SK-N-SH (cell line): Measurements from ENCODE around the gene OPRM1.

Source experiments
- CHD2 ChIP-seq: fragments of 150-350 bp; IDR thresholded peaks from 2 replicates; pipeline ENCODE4 v1.6.1; 2018; ENCODE audit warnings: low read length; ENCODE audit not compliant: partially characterized antibody
- CTCF ChIP-seq: fragments of 200-600 bp; sonication (generic); IDR thresholded peaks from 2 replicates; pipeline ENCODE4 v1.6.1; 2017; ENCODE audit warnings: antibody characterized with exemption, mild to moderate bottlenecking, moderate library complexity
- EP300 ChIP-seq, 2 experiments: IDR thresholded peaks; 2 replicates each; pipeline versions ENCODE4 v1.4.0 to v1.6.1; 2012; ENCODE audit warnings: borderline replicate concordance in 1 of 2, low read depth in 1 of 2, low read length in 1 of 2
- JUND ChIP-seq: IDR thresholded peaks from 2 replicates; pipeline ENCODE4 v1.4.0; 2012
- MAX ChIP-seq: IDR thresholded peaks from 2 replicates; pipeline ENCODE4 v1.4.0; 2012; ENCODE audit warnings: low read depth
- MXI1 ChIP-seq: IDR thresholded peaks from 2 replicates; pipeline ENCODE4 v1.6.1; 2012; ENCODE audit warnings: mild to moderate bottlenecking, low read depth, low read length, improper control_type of control experiment
- PBX3 ChIP-seq: IDR thresholded peaks from 2 replicates; pipeline ENCODE4; 2012
- POLR2AphosphoS5 ChIP-seq: IDR thresholded peaks from 2 replicates; pipeline ENCODE4 v1.6.1; 2012; ENCODE audit warnings: low read depth, low read length
- RXRA ChIP-seq: IDR thresholded peaks from 2 replicates; pipeline ENCODE4 v1.4.0; 2012; ENCODE audit warnings: low read depth, mild to moderate bottlenecking, borderline replicate concordance
- SIN3A ChIP-seq: IDR thresholded peaks from 2 replicates; pipeline ENCODE4 v1.6.1; 2012; ENCODE audit warnings: low read depth, mild to moderate bottlenecking, low read length, moderate library complexity, borderline replicate concordance

GRCh38 chr6:154127657-154128056, 88.6 kb downstream of the OPRM1 start:
- TF ChIP-seq CTCF (no peak), POLR2AphosphoS5 (no peak), SIN3A (no peak), MAX (no peak), PBX3 (no peak), MXI1 (no peak), RXRA (no peak), EP300 (IDR thresholded peaks at IDR 0.05; ENCODE audit: borderline replicate concordance in 1 of 2, low read depth in 1 of 2, low read length in 1 of 2) (peak in 1 of 2 experiments; percentile 81; a peak in 2 of 4 replicates), JUND (no peak), CHD2 (peak; percentile 45)
